HG02884 (cell line): Measurements from ENCODE around the gene ARID1B.

Experiments
- ATAC-seq: cut with Tn5 transposase; IDR thresholded peaks from one replicate; pipeline ENCODE4 v1.9.1; 2021; ENCODE audit warnings: mild to moderate bottlenecking, moderate library complexity; ENCODE audit not compliant: unreplicated experiment

Gene ARID1B

DNA sequence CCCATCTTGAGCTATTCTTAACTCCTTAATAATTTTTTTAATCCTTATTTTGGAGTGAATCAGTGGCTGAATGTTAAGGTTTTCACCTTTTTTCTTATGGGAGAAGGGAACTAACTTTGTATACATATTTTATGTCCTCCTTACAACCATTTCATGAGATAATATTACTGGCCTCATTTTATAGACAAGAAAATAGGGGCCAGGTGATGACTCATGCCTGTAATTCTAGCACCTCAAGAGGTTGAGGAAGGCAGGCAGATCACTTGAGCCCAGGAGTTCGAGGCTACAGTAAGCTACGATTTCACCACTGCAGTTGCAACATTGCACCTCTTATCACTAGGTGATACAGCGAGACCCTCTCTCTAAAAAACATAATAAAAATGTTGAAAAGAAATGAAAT, 417.5 kb downstream of the ARID1B start:
- no peak for ATAC-seq

DNA sequence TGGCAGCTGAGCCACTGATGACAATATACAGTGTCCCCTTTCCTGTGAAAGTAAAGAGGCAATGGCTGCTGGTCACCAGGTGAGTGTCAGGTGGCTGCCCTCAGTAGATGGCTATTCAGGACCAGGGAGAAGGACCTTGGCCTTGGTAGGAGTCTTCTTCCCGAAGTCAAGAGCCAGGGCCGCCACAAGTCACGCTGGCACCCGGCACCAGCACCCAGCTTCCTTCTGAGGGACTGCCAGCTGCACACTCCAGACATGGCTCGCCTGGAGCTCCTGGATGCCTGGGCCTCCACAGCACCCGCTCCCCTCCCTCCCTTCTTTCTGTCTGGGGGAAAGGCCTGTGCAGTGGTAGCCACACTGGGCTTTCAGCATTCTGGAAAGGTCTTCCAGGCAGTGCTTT, 419.2 kb downstream of the ARID1B start:
- no peak for ATAC-seq

DNA sequence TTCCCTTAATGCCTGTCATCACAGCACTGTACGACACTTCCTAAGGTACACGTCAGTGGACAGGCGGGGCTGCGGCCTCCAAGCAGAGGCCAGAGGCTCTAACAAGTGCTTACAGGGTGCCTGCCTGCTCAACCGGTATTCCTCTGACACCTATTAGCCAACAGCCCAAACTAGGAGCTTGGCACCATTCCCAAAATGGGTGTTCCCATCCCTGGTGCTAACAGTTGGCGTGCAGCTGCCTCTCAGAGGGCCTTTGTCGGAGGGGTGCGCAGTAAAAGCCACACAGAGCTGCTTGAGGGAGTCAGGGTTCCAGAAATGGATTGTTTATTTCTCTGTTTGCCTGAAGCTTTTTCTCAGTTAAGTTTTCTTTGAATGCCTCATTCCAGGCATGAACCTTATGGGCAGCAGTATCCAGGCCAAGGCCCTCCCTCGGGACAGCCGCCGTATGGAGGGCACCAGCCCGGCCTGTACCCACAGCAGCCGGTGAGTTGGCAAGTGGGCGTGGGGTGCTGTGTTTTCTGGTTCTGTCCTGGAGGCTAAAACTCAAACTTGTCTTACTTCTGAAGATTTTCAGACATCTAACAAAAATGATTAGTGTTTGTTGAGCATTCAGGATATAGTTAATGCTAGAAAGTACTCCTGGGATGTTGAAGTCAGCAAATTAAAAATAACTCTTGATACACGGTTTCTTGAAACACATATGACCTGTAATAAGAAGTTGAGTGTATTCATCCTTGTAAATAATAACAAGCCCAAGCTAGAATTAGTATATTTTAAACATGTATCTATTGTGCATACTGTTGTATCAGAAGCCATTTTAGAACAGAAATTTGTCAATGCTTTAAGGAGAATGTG, 421.5 kb downstream of the ARID1B start:
- ATAC-seq = no peak

DNA sequence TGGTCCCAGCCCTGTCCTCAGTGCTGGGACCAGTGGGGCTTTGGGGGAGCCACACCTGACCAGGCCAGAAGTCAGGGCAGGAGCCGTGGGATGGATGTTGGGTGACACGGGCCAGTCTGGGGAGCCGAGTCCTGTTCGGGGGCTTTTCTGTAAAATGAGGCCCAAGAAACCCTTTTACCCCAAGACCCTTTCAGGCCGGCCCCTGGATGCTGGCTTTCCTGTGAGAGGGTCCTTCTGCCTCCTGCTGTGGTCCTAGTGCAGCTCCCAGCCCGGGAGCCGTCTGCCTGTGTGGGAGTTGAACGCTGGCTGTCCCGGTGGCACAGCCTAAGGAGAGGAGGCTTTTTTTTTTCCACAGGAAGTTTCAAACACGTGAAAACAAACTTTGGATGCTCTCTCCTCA, 422.9 kb downstream of the ARID1B start:
- no peak for ATAC-seq

DNA sequence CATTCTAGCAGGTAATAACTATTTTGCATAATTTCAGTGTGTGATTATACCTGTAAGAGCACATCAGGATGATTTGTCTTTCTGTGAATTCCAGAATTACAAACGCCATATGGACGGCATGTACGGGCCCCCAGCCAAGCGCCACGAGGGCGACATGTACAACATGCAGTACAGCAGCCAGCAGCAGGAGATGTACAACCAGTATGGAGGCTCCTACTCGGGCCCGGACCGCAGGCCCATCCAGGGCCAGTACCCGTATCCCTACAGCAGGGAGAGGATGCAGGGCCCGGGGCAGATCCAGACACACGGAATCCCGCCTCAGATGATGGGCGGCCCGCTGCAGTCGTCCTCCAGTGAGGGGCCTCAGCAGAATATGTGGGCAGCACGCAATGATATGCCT, 423.4 kb downstream of the ARID1B start:
- no peak for ATAC-seq

DNA sequence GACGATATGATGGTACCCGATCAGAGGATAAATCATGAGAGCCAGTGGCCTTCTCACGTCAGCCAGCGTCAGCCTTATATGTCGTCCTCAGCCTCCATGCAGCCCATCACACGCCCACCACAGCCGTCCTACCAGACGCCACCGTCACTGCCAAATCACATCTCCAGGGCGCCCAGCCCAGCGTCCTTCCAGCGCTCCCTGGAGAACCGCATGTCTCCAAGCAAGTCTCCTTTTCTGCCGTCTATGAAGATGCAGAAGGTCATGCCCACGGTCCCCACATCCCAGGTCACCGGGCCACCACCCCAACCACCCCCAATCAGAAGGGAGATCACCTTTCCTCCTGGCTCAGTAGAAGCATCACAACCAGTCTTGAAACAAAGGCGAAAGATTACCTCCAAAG, 423.9 kb downstream of the ARID1B start:
- ATAC-seq = no peak

DNA sequence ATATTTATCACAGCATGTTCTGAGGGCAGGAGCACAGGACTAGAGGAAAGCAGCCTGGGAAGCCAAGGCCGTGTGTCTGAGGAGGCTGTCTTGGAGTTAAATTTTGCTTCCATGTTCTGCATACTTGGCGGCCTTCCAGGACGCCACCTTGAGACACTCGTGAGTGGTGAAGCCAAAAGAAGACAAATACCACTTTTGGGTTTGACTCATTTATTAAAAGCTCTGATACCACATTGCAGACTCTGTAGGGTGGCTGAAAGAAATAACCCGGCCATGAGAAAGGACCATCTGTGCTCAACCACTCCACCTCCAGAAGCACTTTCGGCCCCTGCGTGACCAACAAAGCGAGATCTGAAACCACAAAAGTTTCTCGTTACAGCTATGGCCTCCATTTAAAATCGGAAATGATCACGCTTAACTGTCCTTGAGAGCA, 426.1 kb downstream of the ARID1B start:
- peak; percentile 97 for ATAC-seq

DNA sequence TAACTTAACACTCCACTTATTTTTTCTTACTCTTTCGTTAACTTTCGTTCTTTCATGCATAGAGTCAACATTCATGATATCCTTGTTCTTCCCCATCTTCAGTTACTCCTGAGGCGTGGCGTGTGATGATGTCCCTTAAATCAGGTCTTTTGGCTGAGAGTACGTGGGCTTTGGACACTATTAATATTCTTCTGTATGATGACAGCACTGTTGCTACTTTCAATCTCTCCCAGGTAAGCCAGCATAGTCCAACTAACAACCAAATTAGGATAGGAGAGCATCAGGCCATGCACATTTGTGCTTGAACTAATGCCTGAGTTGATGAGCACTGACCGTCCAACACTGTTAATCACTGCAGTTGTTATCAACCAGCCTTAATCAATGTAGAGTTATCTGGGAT, 426.6 kb downstream of the ARID1B start:
- ATAC-seq = peak; percentile 35

DNA sequence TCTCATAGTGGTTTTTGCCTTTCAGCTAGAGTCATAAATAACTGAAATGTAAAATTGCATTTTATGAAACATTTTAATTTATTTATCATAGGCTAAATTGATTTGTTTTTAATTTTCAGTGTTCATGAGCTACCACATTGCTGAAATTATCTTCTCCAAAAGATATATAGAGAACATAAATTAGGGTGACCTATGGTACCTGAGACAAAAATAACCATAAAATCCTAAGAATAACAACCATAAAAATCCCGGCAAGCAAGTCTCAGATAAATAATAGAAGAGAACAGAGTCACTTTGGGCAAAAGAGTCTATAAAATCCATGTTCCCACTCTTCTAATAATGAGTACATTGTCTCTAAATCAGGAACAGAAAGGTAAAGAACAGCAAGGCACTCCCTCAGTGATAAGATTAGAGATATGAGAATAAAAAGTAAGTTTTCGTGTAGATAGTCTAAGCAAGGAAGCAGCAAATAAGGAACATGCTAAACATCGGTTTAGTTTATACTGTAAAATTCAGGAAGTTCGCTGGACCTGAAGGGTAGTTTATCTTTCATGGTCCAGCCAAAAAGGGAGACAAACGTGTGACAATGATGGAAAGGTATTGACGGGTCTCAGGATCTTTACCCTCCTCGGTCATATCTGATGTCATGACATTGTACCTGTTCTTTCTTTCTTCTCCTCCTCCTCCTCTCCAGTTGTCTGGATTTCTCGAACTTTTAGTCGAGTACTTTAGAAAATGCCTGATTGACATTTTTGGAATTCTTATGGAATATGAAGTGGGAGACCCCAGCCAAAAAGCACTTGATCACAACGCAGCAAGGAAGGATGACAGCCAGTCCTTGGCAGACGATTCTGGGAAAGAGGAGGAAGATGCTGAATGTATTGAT, 428.5 kb downstream of the ARID1B start:
- no peak for ATAC-seq

DNA sequence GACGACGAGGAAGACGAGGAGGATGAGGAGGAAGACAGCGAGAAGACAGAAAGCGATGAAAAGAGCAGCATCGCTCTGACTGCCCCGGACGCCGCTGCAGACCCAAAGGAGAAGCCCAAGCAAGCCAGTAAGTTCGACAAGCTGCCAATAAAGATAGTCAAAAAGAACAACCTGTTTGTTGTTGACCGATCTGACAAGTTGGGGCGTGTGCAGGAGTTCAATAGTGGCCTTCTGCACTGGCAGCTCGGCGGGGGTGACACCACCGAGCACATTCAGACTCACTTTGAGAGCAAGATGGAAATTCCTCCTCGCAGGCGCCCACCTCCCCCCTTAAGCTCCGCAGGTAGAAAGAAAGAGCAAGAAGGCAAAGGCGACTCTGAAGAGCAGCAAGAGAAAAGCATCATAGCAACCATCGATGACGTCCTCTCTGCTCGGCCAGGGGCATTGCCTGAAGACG, 429.2 kb downstream of the ARID1B start:
- no peak for ATAC-seq

DNA sequence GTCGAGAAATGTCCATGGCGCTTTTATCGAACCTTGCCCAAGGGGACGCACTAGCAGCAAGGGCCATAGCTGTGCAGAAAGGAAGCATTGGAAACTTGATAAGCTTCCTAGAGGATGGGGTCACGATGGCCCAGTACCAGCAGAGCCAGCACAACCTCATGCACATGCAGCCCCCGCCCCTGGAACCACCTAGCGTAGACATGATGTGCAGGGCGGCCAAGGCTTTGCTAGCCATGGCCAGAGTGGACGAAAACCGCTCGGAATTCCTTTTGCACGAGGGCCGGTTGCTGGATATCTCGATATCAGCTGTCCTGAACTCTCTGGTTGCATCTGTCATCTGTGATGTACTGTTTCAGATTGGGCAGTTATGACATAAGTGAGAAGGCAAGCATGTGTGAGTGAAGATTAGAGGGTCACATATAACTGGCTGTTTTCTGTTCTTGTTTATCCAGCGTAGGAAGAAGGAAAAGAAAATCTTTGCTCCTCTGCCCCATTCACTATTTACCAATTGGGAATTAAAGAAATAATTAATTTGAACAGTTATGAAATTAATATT, 430.4 kb downstream of the ARID1B start:
- no peak for ATAC-seq

DNA sequence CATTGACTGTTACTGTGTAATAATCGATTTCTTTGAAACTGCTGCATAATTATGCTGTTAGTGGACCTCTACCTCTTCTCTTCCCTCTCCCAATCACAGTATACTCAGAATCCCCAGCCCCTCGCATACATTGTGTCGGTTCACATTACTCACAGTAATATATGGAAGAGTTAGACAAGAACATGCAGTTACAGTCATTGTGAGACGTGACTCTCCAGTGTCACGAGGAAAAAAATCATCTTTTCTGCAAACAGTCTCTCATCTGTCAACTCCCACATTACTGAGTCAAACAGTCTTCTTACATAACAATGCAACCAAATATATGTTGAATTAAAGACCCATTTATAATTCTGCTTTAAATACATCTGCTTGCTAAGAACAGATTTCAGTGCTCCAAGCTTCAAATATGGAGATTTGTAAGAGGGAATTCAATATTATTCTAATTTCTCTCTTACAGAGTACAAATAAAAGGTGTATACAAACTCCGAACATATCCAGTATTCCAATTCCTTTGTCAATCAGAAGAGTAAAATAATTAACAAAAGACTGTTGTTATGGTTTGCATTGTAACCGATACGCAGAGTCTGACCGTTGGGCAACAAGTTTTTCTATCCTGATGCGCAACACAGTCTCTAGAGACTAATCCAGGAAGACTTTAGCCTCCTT, 432.8 kb downstream of the ARID1B start:
- no peak for ATAC-seq

DNA sequence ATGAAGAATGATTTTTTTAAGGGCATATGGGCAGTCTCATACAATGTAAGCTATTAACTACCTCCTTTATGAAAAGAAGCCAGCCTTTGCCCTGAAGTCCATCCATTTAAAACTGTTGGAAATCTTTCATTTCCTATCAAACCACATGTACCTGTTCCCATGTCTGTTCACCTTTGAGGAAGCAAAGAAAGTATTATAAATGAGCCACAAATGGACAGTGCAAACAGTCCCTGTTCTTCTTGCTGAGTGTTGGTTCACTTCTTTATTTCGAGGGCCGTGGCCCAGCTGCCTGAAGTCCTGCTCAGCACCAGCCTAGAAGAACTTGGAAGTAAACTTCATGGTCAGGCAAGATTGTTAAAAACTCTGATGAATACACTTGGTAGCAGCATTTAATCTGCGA, 433.8 kb downstream of the ARID1B start:
- no peak for ATAC-seq

DNA sequence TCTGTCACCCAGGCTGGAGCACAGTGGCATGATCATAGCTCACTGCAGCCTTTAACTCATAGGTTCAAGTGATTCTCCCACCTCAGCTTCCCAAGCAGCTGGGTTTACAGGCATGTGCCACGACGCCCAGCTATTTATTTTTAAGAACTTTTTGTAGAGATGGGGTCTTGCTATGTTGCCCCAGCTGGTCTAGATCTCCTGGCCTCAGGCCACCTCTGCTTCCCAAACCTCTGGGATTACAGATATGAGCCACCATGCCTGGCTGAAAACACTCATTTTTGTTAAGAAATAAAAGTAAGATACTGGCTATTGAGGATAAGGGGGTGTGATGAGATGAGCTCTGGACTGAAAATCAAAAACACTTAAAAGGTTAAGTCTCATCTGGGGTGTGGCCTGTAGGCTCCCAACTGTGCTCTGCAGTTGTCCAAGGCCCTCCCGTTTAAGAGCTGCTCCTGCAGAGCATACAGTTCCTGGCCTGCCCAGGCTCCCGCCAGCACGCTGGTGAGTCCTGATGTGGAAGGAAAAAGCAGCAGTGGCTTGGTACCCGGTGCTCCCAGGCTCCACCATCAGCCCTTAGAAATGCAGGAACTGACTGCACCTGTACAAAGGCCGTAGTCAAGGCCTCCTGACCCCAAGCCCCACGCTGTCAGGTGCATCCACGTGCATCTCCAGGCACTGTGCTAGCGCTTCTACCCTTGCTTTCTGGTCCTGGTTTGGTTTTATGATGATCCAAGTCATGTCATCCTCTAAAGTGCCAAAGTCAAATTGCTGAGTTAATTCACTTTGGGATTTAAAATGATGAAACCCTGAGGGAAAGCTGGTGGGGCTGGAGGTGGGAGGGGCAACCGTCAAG, 434.7 kb downstream of the ARID1B start:
- ATAC-seq = no peak

DNA sequence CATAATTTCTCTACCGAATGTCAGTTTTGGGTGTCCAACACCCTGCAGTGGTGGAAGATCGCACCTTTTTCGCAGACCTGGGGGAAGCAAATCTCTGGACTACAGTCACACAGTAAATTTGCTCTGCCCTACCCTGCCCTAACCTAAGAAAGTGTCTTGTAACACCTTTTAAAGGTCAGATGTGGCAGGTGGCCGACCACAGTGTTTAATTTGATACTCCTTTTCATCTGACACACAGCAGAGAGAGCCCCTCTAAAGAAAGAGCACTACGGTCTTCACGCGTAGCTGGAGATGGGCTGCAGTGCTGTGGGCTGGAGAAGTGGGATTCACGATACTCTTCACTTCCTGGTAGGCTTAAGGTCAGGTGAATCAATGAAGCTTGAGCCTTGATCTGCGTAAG, 436.2 kb downstream of the ARID1B start:
- no peak for ATAC-seq

DNA sequence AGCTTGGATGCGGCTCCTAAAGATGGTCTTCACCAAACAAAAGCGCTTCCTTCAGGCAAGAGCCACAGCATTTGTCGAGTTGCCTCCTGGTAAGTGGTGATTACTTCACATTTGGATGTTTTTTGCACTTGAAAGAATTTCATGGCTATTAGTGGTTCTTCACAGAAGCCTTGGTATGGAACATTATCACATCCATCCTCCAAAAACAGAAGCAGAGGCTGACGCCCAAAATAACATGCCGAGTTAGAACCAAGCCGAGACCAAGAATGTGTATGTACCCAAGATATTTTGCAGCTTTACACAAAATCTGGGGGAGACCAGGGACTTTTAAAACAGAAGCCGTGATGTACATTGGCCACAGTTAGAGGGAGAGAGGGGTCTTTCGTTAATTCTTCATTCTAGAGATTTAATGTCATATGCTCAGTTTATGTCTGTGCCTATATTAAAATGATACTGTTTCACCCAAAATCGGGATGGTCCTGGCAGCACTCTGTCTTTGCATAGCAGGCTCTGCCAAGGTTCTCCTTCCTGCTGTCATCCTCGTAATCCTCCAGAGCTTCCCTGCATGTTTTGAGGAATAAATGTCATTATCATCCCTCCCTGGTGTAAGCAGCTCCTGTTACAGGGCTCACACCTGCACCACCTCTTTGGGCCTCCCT, 436.9 kb downstream of the ARID1B start:
- ATAC-seq = no peak

DNA sequence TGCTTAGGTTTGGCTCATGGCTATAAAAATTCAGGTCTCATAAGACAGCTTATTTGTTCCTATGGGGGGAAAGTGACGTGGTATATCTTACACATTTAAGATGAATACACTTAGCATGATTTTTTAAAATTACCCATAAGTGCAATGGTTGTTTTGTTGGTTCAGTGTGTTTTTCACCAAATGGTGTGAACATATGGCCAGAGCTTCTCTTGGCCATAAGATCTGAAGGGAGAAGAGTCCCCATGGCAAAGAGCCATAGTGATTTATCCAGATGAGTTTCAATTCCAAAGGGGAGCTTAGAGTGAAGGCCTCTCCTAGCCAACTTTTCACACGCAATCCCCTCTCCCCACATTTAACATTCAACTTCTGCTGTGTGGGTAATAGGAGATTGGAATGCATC, 438.5 kb downstream of the ARID1B start:
- no peak for ATAC-seq

DNA sequence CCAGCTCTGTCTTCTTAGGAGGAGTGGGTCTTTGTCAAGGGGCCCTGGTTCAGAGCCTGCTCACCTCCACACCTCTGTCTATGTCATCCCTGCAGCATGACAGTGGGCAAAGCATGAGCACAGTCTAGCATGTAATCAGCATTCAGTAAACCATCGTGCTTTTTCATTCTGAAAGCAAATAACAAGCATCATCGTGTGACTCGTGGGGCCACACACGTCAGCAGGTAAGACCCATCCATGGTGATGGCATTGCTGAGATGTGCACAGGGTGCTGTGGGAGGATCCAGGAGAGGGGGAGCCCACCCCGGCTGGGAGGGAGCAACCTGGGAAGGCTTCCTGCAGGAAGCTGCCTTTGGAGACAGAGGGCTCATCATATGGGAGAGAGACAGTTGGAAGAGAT, 439.4 kb downstream of the ARID1B start:
- no peak for ATAC-seq

DNA sequence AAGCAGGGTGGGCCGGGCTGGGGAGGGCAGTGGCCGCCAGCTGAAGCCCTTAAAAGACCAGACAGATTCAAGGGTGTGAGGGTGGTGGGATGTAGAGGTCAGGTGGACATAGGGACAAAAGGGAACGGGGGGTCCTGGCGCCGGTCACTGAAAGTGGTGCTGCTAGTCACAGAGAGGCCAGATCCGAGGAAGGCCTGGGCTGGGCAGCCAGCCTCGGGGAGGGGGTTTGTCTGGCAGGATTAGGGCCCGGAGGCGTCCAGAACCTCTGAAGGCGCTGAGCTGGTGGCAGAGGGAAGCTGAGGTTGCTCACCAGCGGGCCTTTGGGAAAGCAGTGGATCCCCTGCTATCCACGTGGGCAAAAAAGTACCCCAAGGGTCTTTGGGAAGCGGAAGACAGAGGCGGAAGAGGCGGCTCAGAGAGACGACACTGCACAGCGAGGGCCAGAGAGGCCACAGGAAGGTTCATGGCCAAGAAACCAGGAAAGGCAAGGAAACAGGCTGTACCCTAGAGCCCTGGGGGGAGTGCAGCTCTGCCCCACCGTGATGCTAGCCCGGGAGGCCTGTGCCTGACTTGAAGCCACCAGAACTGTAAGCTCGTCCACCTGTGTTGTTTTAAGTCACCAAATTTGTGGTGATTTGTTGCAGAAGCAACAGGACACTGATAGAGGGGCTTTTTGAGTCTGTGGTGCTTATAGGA, 440.2 kb downstream of the ARID1B start:
- no peak for ATAC-seq
